Spinal cord (tissue), 10 donors: ENCODE data around the gene LUZP4. TPM values are rescaled to one million over a fixed set of nuclear protein-coding genes. Genes with fewer than 3 reads are reported as not detected.
A peak's percentile ranks its signal among the peaks of the same experiment; 100 is the strongest.
"Not testable (repeated sequence)": the region's sequence is repeated elsewhere in the genome, so short reads cannot be mapped to it uniquely, and the experiment has no call there.

ENCODE experiments used
- DNase-seq, 6 donors: peaks; one replicate each; pipeline versions ENCODE4 v3.0.0 to v3.0.0-alpha.2; 2013 to 2015; ENCODE audit warnings: low spot score in 6 of 6, low read depth in 4 of 6
- H3K27ac ChIP-seq: one replicate; pipeline ENCODE4 v1.5.1; 2013; ENCODE audit warnings: low read depth, low read length, control low read depth
- H3K27me3 ChIP-seq: one replicate; pipeline ENCODE4 v1.6.1; 2013; ENCODE audit warnings: low read length; ENCODE audit not compliant: control insufficient read depth, insufficient read depth
- H3K36me3 ChIP-seq: one replicate; pipeline ENCODE4 v1.6.1; 2013; ENCODE audit warnings: low read length; ENCODE audit not compliant: control insufficient read depth, insufficient read depth
- H3K4me1 ChIP-seq: one replicate; pipeline ENCODE4 v1.6.1; 2013; ENCODE audit warnings: low read length; ENCODE audit not compliant: control insufficient read depth, insufficient read depth
- H3K4me3 ChIP-seq: one replicate; pipeline ENCODE4 v1.5.1; 2013; ENCODE audit warnings: low read depth, low read length, control low read depth
- H3K9me3 ChIP-seq: one replicate; pipeline ENCODE4 v1.6.1; 2013; ENCODE audit warnings: low read length; ENCODE audit not compliant: control insufficient read depth, insufficient read depth
- WGBS: methylation state at CpG from one replicate; pipeline ENCODE4 v1.1.5; 2013; ENCODE audit warnings: missing lambda C conversion rate; ENCODE audit not compliant: insufficient coverage; 5-methylcytosine and 5-hydroxymethylcytosine counted together
- polyA plus RNA-seq, 2 donors: library from polyadenylated mRNA; unstranded; fragments of 120-200 nt; gene quantifications; one replicate each; pipeline ENCODE4 v1.2.1, GENCODE V29; 2013; ENCODE audit not compliant: insufficient read length in 2 of 2
- total RNA-seq, 2 donors: library from RNA; depleted of rRNA in 1 of 2; stranded (reverse); fragments of 120-200 nt in 1 of 2; fragments of >200 nt in 1 of 2; gene quantifications; one replicate each; pipeline versions ENCODE4 v1.2.3 to v1.2.4, GENCODE V29; 2013 to 2014
- donor health status: healthy.

LUZP4 gene
- total and polyA plus RNA-seq, 4 donors: not detected

- Histone ChIP-seq H3K9me3 (no peaks in the 10 kb centered on the region), H3K36me3 (no peaks in the 10 kb centered on the region), H3K27me3 (peaks cover 7% of the 10 kb centered on the region), H3K4me3 (no peak overlapping the region), H3K4me1 (no peaks in the 10 kb centered on the region), H3K27ac (no peak overlapping the region)
- no CpG with 5 or more reads among the region's 1 CpG for WGBS
- DNase-seq: peak in 1 of 6 donors; percentile 16
Measured at GRCh38 chrX:115269051-115269683, 20.3 kb upstream of the LUZP4 start.

- Histone ChIP-seq H3K9me3 (no peaks in the 10 kb centered on the region), H3K4me3 (no peak overlapping the region), H3K36me3 (no peaks in the 10 kb centered on the region), H3K27ac (no peak overlapping the region), H3K27me3 (peaks cover 16% of the 10 kb centered on the region), H3K4me1 (no peaks in the 10 kb centered on the region)
- DNase-seq: peak in 1 of 6 donors; percentile 12
- 33% methylated on average over 1 of the region's 4 CpGs for WGBS
Measured at GRCh38 chrX:115284877-115285276, 4.6 kb upstream of the LUZP4 start.

GRCh38 chrX:115297189-115297588, 7.7 kb downstream of the LUZP4 start:
- Histone ChIP-seq H3K36me3 (no peaks in the 10 kb centered on the region), H3K4me1 (no peaks in the 10 kb centered on the region), H3K27ac (no peak overlapping the region), H3K27me3 (peaks cover 7% of the 10 kb centered on the region), H3K4me3 (no peak overlapping the region), H3K9me3 (no peaks in the 10 kb centered on the region)
- DNase-seq: no peak
- no CpG with 5 or more reads among the region's 1 CpG for WGBS

GRCh38 chrX:115311139-115311538, 21.6 kb downstream of the LUZP4 start:
- DNase-seq: no peak
- no CpG with 5 or more reads among the region's 1 CpG for WGBS
- H3K4me1 ChIP-seq: peaks cover 5% of the 10 kb centered on the region
- no peak overlapping the region for H3K4me3 ChIP-seq
- no peaks in the 10 kb centered on the region for H3K9me3 ChIP-seq
- H3K27me3 ChIP-seq: peaks cover 12% of the 10 kb centered on the region
- H3K27ac ChIP-seq: no peak overlapping the region
- H3K36me3 ChIP-seq: no peaks in the 10 kb centered on the region

- Histone ChIP-seq H3K27me3 (peaks cover 12% of the 10 kb centered on the region), H3K9me3 (no peaks in the 10 kb centered on the region), H3K27ac (no peak overlapping the region), H3K36me3 (no peaks in the 10 kb centered on the region), H3K4me3 (no peak overlapping the region), H3K4me1 (peaks cover 5% of the 10 kb centered on the region)
- peak in 2 of 6 donors; percentile 10 to 28 for DNase-seq
- WGBS: 9% methylated on average over 19 of the region's 19 CpGs
Measured at GRCh38 chrX:115311601-115312001, 22.1 kb downstream of the LUZP4 start.

GRCh38 chrX:115318139-115318538, 28.6 kb downstream of the LUZP4 start:
- no peak overlapping the region for H3K27ac ChIP-seq
- H3K4me1 ChIP-seq: no peaks in the 10 kb centered on the region
- peaks cover 1% of the 10 kb centered on the region for H3K9me3 ChIP-seq
- peaks cover 9% of the 10 kb centered on the region for H3K27me3 ChIP-seq
- no peak overlapping the region for H3K4me3 ChIP-seq
- WGBS: 90% methylated on average over 2 of the region's 5 CpGs
- DNase-seq: no peak
- H3K36me3 ChIP-seq: no peaks in the 10 kb centered on the region

- Histone ChIP-seq H3K4me1 (no peaks in the 10 kb centered on the region), H3K4me3 (no peak overlapping the region), H3K9me3 (peaks cover 1% of the 10 kb centered on the region), H3K27me3 (peaks cover 9% of the 10 kb centered on the region), H3K36me3 (no peaks in the 10 kb centered on the region), H3K27ac (no peak overlapping the region)
- DNase-seq: no peak
Measured at GRCh38 chrX:115322375-115322774, 32.9 kb downstream of the LUZP4 start.

GRCh38 chrX:115324194-115324593, 34.7 kb downstream of the LUZP4 start:
- no CpG with 5 or more reads among the region's 3 CpGs for WGBS
- Histone ChIP-seq H3K36me3 (no peaks in the 10 kb centered on the region), H3K27ac (no peak overlapping the region), H3K9me3 (peaks cover 1% of the 10 kb centered on the region), H3K4me1 (no peaks in the 10 kb centered on the region), H3K4me3 (no peak overlapping the region), H3K27me3 (peaks cover 6% of the 10 kb centered on the region)
- peak in 3 of 6 donors; percentile 4 to 69 (median 29) for DNase-seq

GRCh38 chrX:115329282-115329681, 39.8 kb downstream of the LUZP4 start:
- 67% methylated on average over 1 of the region's 4 CpGs for WGBS
- DNase-seq, H3K4me3 ChIP-seq, H3K4me1 ChIP-seq, H3K36me3 ChIP-seq, H3K27ac ChIP-seq, H3K9me3 ChIP-seq: not testable (repeated sequence)
- peaks cover 14% of the 10 kb centered on the region for H3K27me3 ChIP-seq

GRCh38 chrX:115330498-115331168, 41.1 kb downstream of the LUZP4 start:
- no peak overlapping the region for H3K4me3 ChIP-seq
- H3K27ac ChIP-seq: no peak overlapping the region
- DNase-seq: peak; percentile 19 to 91 (median 50)

More at GRCh38 chrX:115330498-115331168, 41.1 kb downstream of the LUZP4 start:
- H3K4me1 ChIP-seq: no peaks in the 10 kb centered on the region
- no peaks in the 10 kb centered on the region for H3K36me3 ChIP-seq
- WGBS: 22% methylated on average over 12 of the region's 18 CpGs
- H3K9me3 ChIP-seq: no peaks in the 10 kb centered on the region
- H3K27me3 ChIP-seq: peaks cover 14% of the 10 kb centered on the region
